IMR-90 (cell line): Measurements from ENCODE around the gene GYS1. TPM values are rescaled to one million over a fixed set of nuclear protein-coding genes. Genes with fewer than 3 reads are reported as not detected.

ENCODE experiments used
- CEBPB ChIP-seq: IDR thresholded peaks from 2 replicates; pipeline ENCODE4 v1.6.1; 2012; ENCODE audit warnings: low read depth, low read length, improper control_type of control experiment
- MAFK ChIP-seq: IDR thresholded peaks from 2 replicates; pipeline ENCODE4 v1.6.1; 2012; ENCODE audit warnings: low read depth, low read length, improper control_type of control experiment
- polyA plus RNA-seq, 3 experiments: library from polyadenylated mRNA; depleted of rRNA; stranded (reverse); fragments of >200 nt; gene quantifications; 2 replicates each; pipeline ENCODE4 v1.2.3, GENCODE V29; 2012; ENCODE audit warnings: low replicate concordance in 1 of 3
- total RNA-seq: library from RNA; depleted of rRNA; stranded (reverse); fragments of >200 nt; gene quantifications from 2 replicates; pipeline ENCODE4 v1.2.3, GENCODE V29; 2012

Gene GYS1
- total and polyA plus RNA-seq, 2 of the 4 experiments (the other 2 are of a cell fraction): 38.7 to 72.2 TPM

GRCh38 chr19:48964205-48965039 is 28.7 kb downstream of the GYS1 start (continued):
- TF ChIP-seq MAFK (no peak), CEBPB (no peak)
